KMS-11 (cell line): ENCODE results near the gene SAFB2.

Experiments
- H2AFZ ChIP-seq: fragments of 200-600 bp; sonication (generic); 2 replicates; pipeline ENCODE4 v1.6.1; 2016; ENCODE audit warnings: antibody characterized with exemption, mixed run types, low read depth
- H3K27ac ChIP-seq: fragments of 200-600 bp; sonication (generic); 2 replicates; pipeline ENCODE4 v1.6.1; 2016; ENCODE audit warnings: mild to moderate bottlenecking, mixed run types
- H3K27me3 ChIP-seq: fragments of 200-600 bp; sonication (generic); 2 replicates; pipeline ENCODE4 v1.6.1; 2017; ENCODE audit warnings: mild to moderate bottlenecking, low read depth, mixed run types, moderate library complexity; ENCODE audit not compliant: insufficient read depth
- H3K36me3 ChIP-seq: fragments of 200-600 bp; sonication (generic); 2 replicates; pipeline ENCODE4 v1.6.1; 2017; ENCODE audit warnings: mild to moderate bottlenecking, mixed run types; ENCODE audit not compliant: insufficient read depth
- H3K4me1 ChIP-seq: fragments of 200-600 bp; sonication (generic); 2 replicates; pipeline ENCODE4 v1.6.1; 2016; ENCODE audit warnings: mild to moderate bottlenecking, low read depth, mixed run types; ENCODE audit not compliant: poor library complexity, severe bottlenecking
- H3K4me2 ChIP-seq: fragments of 200-600 bp; sonication (generic); 2 replicates; pipeline ENCODE4 v1.7.0; 2016; ENCODE audit warnings: mild to moderate bottlenecking, mixed run types
- H3K4me3 ChIP-seq: fragments of 200-600 bp; sonication (generic); IDR thresholded peaks from 2 replicates; pipeline ENCODE4 v1.6.1; 2017; ENCODE audit warnings: low read depth, low read length, mixed read lengths; ENCODE audit not compliant: insufficient read depth
- H3K79me2 ChIP-seq: fragments of 200-600 bp; sonication (generic); 2 replicates; pipeline ENCODE4 v1.6.1; 2016; ENCODE audit warnings: low read depth, mixed run types; ENCODE audit not compliant: insufficient read depth
- H3K9ac ChIP-seq: fragments of 200-600 bp; sonication (generic); 2 replicates; pipeline ENCODE4 v1.6.1; 2016; ENCODE audit warnings: mild to moderate bottlenecking, mixed run types
- H4K20me1 ChIP-seq: fragments of 200-600 bp; sonication (generic); 2 replicates; pipeline ENCODE4 v1.6.1; 2016; ENCODE audit warnings: mild to moderate bottlenecking, mixed run types; ENCODE audit not compliant: insufficient read depth
- CTCF ChIP-seq: fragments of 200-600 bp; sonication (generic); conservative IDR thresholded peaks from 2 replicates; pipeline ENCODE4 v1.6.1; 2017; ENCODE audit warnings: low read depth, mild to moderate bottlenecking, antibody characterized with exemption, low read length, moderate library complexity, mixed read lengths

The SAFB2 gene

GRCh38 chr19:5600797-5601196 lies 21.8 kb downstream of the SAFB2 start:
- 0 out of 2 replicates have a peak, but pooled peaks cover 9% of the 10 kb centered on the region for H3K79me2 ChIP-seq
- no peaks in the 10 kb centered on the region for H3K27me3 ChIP-seq
- H3K4me2 ChIP-seq = no peak overlapping the region
- no peaks in the 10 kb centered on the region for H4K20me1 ChIP-seq
- peaks cover 42% of the 10 kb centered on the region; the same call in 1 of the 2 replicates for H3K36me3 ChIP-seq
- no peak overlapping the region for H3K9ac ChIP-seq
- H2AFZ ChIP-seq = no peak overlapping the region
- no peak overlapping the region for H3K27ac ChIP-seq
- H3K4me1 ChIP-seq = no peaks in the 10 kb centered on the region
- TF ChIP-seq CTCF = no peak
- no peak overlapping the region for H3K4me3 ChIP-seq

GRCh38 chr19:5595745-5596144 lies 26.8 kb downstream of the SAFB2 start:
- no peak for TF ChIP-seq CTCF
- no peaks in the 10 kb centered on the region for H4K20me1 ChIP-seq
- H3K9ac ChIP-seq = no peak overlapping the region
- no peaks in the 10 kb centered on the region for H3K27me3 ChIP-seq
- H3K27ac ChIP-seq = no peak overlapping the region
- H3K4me1 ChIP-seq = no peaks in the 10 kb centered on the region
- peaks cover 28% of the 10 kb centered on the region; the same call in 1 of the 2 replicates for H3K36me3 ChIP-seq
- no peak overlapping the region for H3K4me3 ChIP-seq
- H3K4me2 ChIP-seq = no peak overlapping the region
- no peaks in the 10 kb centered on the region for H3K79me2 ChIP-seq
- no peak overlapping the region for H2AFZ ChIP-seq

GRCh38 chr19:5595129-5595528 lies 27.4 kb downstream of the SAFB2 start:
- H3K4me3 ChIP-seq = no peak overlapping the region
- H4K20me1 ChIP-seq = no peaks in the 10 kb centered on the region
- no peaks in the 10 kb centered on the region for H3K27me3 ChIP-seq
- H3K4me2 ChIP-seq = no peak overlapping the region
- H3K79me2 ChIP-seq = no peaks in the 10 kb centered on the region
- no peaks in the 10 kb centered on the region for H3K4me1 ChIP-seq
- no peak overlapping the region for H3K27ac ChIP-seq
- H3K36me3 ChIP-seq = peaks cover 24% of the 10 kb centered on the region; the same call in 1 of the 2 replicates
- no peak overlapping the region for H3K9ac ChIP-seq
- TF ChIP-seq CTCF = no peak
- H2AFZ ChIP-seq = no peak overlapping the region

GRCh38 chr19:5594521-5594950 lies 28.0 kb downstream of the SAFB2 start:
- H4K20me1 ChIP-seq = no peaks in the 10 kb centered on the region
- no peaks in the 10 kb centered on the region for H3K27me3 ChIP-seq
- H3K4me2 ChIP-seq = no peak overlapping the region
- H3K36me3 ChIP-seq = peaks cover 18% of the 10 kb centered on the region; the same call in 1 of the 2 replicates
- no peaks in the 10 kb centered on the region for H3K4me1 ChIP-seq
- TF ChIP-seq CTCF = no peak
- H2AFZ ChIP-seq = no peak overlapping the region
- no peak overlapping the region for H3K4me3 ChIP-seq
- no peak overlapping the region for H3K9ac ChIP-seq
- H3K79me2 ChIP-seq = no peaks in the 10 kb centered on the region
- H3K27ac ChIP-seq = no peak overlapping the region
